HepG2 (cell line): ENCODE results near the gene STXBP2. TPM values are rescaled to one million over a fixed set of nuclear protein-coding genes. Genes with fewer than 3 reads are reported as not detected.

ENCODE experiments used
- ATAC-seq: fragments of 200-7000 bp; cut with Tn5 transposase; 3 replicates; pipeline ENCODE4 v1.9.1; 2020; ENCODE audit warnings: mild to moderate bottlenecking, moderate library complexity
- BruUV-seq: library from RNA; stranded (reverse); fragments of 400-500 nt; replicated peaks from 2 replicates; lab custom pipeline; 2021; lab: Mats Ljungman, UMichigan
- CTCF ChIA-PET: fragments of 300-600 bp; formaldehyde crosslinking; extraction: SDS; loops from one replicate; lab custom pipeline; 2021; ENCODE audit warnings: low total read pairs, inconsistent platforms, low intra/inter-chr PET ratio; lab: Yijun Ruan, JAX
- POLR2A ChIA-PET: fragments of 350-600 bp; sonication (Branson Sonifier 250); formaldehyde crosslinking; loops from one replicate; lab custom pipeline; 2020; ENCODE audit warnings: antibody characterized with exemption, inconsistent platforms; lab: Yijun Ruan, JAX
- DNase-seq: peaks from one replicate; pipeline ENCODE4 v3.0.0-alpha.2; 2015; ENCODE audit warnings: low spot score
- FAIRE-seq: peaks from 3 replicates; lab custom pipeline; 2011; peaks lifted over from hg19 to GRCh38; lab: Jason Lieb, UNC
- H2AFZ ChIP-seq: one replicate; pipeline ENCODE4 v1.6.1; 2011; ENCODE audit warnings: low read length, inconsistent platforms
- H3K27ac ChIP-seq: fragments of 300-600 bp; 3 replicates; pipeline ENCODE4 v1.8.0; 2011; ENCODE audit warnings: mixed run types, mild to moderate bottlenecking, mixed read lengths, low read length, inconsistent platforms; ENCODE audit not compliant: insufficient read depth; ENCODE audit errors: extremely low read length
- H3K27me3 ChIP-seq, 2 experiments: fragments of 200-600 bp in 1 of 2; 2 replicates in 1 of 2; 3 replicates in 1 of 2; pipeline versions ENCODE4 v1.6.0 to v1.8.0; 2011; ENCODE audit warnings: low read length in 2 of 2, mild to moderate bottlenecking in 2 of 2, moderate library complexity in 2 of 2, inconsistent platforms in 1 of 2; ENCODE audit not compliant: insufficient read depth in 2 of 2, control insufficient read depth in 1 of 2
- H3K36me3 ChIP-seq, 2 experiments: fragments of 200-600 bp in 1 of 2; replicated peaks in 1 of 2; 2 replicates in 1 of 2; 3 replicates in 1 of 2; pipeline versions ENCODE4 v1.5.1 to v1.8.0; 2011; ENCODE audit warnings: low read length in 2 of 2, inconsistent platforms in 1 of 2; ENCODE audit not compliant: insufficient read depth in 2 of 2, control insufficient read depth in 1 of 2
- H3K4me1 ChIP-seq: 2 replicates; pipeline ENCODE4 v1.5.1; 2012; ENCODE audit warnings: low read length, inconsistent platforms; ENCODE audit not compliant: insufficient read depth
- H3K4me2 ChIP-seq: 2 replicates; pipeline ENCODE4 v1.6.0; 2011; ENCODE audit warnings: low read depth, low read length, inconsistent platforms
- H3K4me3 ChIP-seq, 3 experiments: fragments of 200-600 bp in 1 of 3; sonication (generic), shearing (Covaris generic) in 1 of 3; replicated peaks in 1 of 3; 2 replicates each; pipeline ENCODE4 v1.5.1; 2011 to 2016; ENCODE audit warnings: low read length in 3 of 3, inconsistent platforms in 2 of 3, low read depth in 2 of 3, mild to moderate bottlenecking in 2 of 3, control low read depth in 1 of 3, mixed read lengths in 1 of 3; ENCODE audit not compliant: insufficient read depth in 1 of 3
- H3K79me2 ChIP-seq: one replicate; pipeline ENCODE4 v1.6.1; 2011; ENCODE audit warnings: low read length, inconsistent platforms; ENCODE audit not compliant: insufficient read depth
- H3K9ac ChIP-seq: 2 replicates; pipeline ENCODE4 v1.6.0; 2011; ENCODE audit warnings: mild to moderate bottlenecking, low read depth, low read length, inconsistent platforms; ENCODE audit not compliant: insufficient read depth
- H3K9me3 ChIP-seq: 2 replicates; pipeline ENCODE4 v1.5.1; 2012; ENCODE audit warnings: mild to moderate bottlenecking, low read length
- H4K20me1 ChIP-seq: 2 replicates; pipeline ENCODE4 v1.6.0; 2011; ENCODE audit warnings: inconsistent platforms, mild to moderate bottlenecking, low read length, moderate library complexity; ENCODE audit not compliant: insufficient read depth
- AGO1 ChIP-seq: fragments of 200-400 bp; formaldehyde crosslinking; IDR thresholded peaks from 2 replicates; pipeline ENCODE4 v1.6.1; 2017; ENCODE audit warnings: mild to moderate bottlenecking, low read depth, low read length, moderate library complexity; ENCODE audit not compliant: poor library complexity, severe bottlenecking
- ARID2 ChIP-seq: sonication (generic); formaldehyde crosslinking; IDR thresholded peaks from 2 replicates; pipeline ENCODE4 v1.8.1; 2022; ENCODE audit warnings: mild to moderate bottlenecking, missing genetic modification reagents, borderline replicate concordance
- FOSL2 ChIP-seq: sonication (generic); formaldehyde crosslinking; IDR thresholded peaks from 2 replicates; pipeline ENCODE4 v1.4.0; 2020; ENCODE audit warnings: missing genetic modification reagents
- FOXA1 ChIP-seq, 2 experiments: fragments of 450-650 bp in 1 of 2; sonication (generic) in 1 of 2; formaldehyde crosslinking in 1 of 2; IDR thresholded peaks; 2 replicates each; pipeline versions ENCODE4 v1.4.0 to v1.6.1; 2016 to 2020; ENCODE audit warnings: missing genetic modification reagents in 1 of 2
- KDM5B ChIP-seq: sonication (generic); formaldehyde crosslinking; IDR thresholded peaks from 2 replicates; pipeline ENCODE4 v1.4.0; 2020; ENCODE audit warnings: missing genetic modification reagents, mild to moderate bottlenecking, borderline replicate concordance
- MEIS1 ChIP-seq: sonication (generic); formaldehyde crosslinking; IDR thresholded peaks from 2 replicates; pipeline ENCODE4 v1.9.0; 2021; ENCODE audit warnings: mild to moderate bottlenecking, missing genetic modification reagents, moderate library complexity, borderline replicate concordance
- NFAT5 ChIP-seq: sonication (generic); formaldehyde crosslinking; IDR thresholded peaks from 2 replicates; pipeline ENCODE4 v1.4.0; 2020; ENCODE audit warnings: missing genetic modification reagents
- RARA ChIP-seq: IDR thresholded peaks from 2 replicates; pipeline ENCODE4 v1.6.1; 2016; ENCODE audit warnings: missing genetic modification reagents, missing compliant biosample characterization
- SKI ChIP-seq: fragments of 450-650 bp; IDR thresholded peaks from one replicate; pipeline ENCODE4 v1.6.1; 2018; ENCODE audit warnings: mild to moderate bottlenecking; ENCODE audit not compliant: partially characterized antibody
- SMC3 ChIP-seq: IDR thresholded peaks from 2 replicates; pipeline ENCODE4 v1.6.1; 2011; ENCODE audit warnings: low read length, improper control_type of control experiment
- SRF ChIP-seq: IDR thresholded peaks from 2 replicates; pipeline ENCODE4 v1.6.1; 2011; ENCODE audit warnings: mild to moderate bottlenecking, low read depth, low read length, moderate library complexity
- STAG1 ChIP-seq: sonication (generic); formaldehyde crosslinking; IDR thresholded peaks from 2 replicates; pipeline ENCODE4 v1.4.0; 2020; ENCODE audit warnings: missing genetic modification reagents
- ZNF12 ChIP-seq: sonication (generic); formaldehyde crosslinking; IDR thresholded peaks from 2 replicates; pipeline ENCODE4 v1.5.0; 2020; ENCODE audit warnings: missing genetic modification reagents
- ZNF337 ChIP-seq: sonication (generic); formaldehyde crosslinking; IDR thresholded peaks from 2 replicates; pipeline ENCODE4 v1.5.1; 2020; ENCODE audit warnings: missing genetic modification reagents, low read depth, mild to moderate bottlenecking, borderline replicate concordance
- ZNF7 ChIP-seq: IDR thresholded peaks from 2 replicates; pipeline ENCODE4 v1.6.1; 2016; ENCODE audit warnings: missing biosample characterization, missing genetic modification reagents
- WGBS: methylation state at CpG from one replicate; pipeline ENCODE4 v1.1.6; 2017; ENCODE audit warnings: low lambda C conversion rate; 5-methylcytosine and 5-hydroxymethylcytosine counted together
- in situ Hi-C: cut with HindIII; loops from 2 replicates; pipeline ENCODE4 v1.10.0; 2017; ENCODE audit warnings: low pct_unique_long_range_greater_than_20kb; ENCODE audit not compliant: extremely low pct_ligation_motif_present
- intact Hi-C: fragments of 100-400 bp; cut with micrococcal nuclease; formaldehyde crosslinking; loops from one replicate; pipeline ENCODE4 v1.10.0; 2022; ENCODE audit not compliant: unreplicated experiment
- polyA plus RNA-seq, 8 experiments: library from polyadenylated mRNA; depleted of rRNA in 3 of 8; stranded (reverse) in 7 of 8; unstranded in 1 of 8; fragments of >200 nt; fragmentation: Illumina TruSeq in 4 of 8; extraction: Trizol in 4 of 8; gene quantifications; 2 replicates each; pipeline versions ENCODE4 v1.2.1 to v1.2.3, GENCODE V29; 2011 to 2016; ENCODE audit warnings: low read depth in 4 of 8, missing spikeins in 1 of 8, mixed read lengths in 1 of 8; ENCODE audit not compliant: insufficient read depth in 1 of 8
- total RNA-seq, 5 experiments: library from RNA; depleted of rRNA; stranded (reverse); fragments of >200 nt; fragmentation: Illumina TruSeq; extraction: Trizol; gene quantifications; 2 replicates each; pipeline ENCODE4 v1.2.3, GENCODE V29; 2016; ENCODE audit warnings: low read depth in 1 of 5
- TF ChIP-seq, protein P1 (sequence below): sonication (generic); formaldehyde crosslinking; IDR thresholded peaks from 2 replicates; pipeline ENCODE4 v1.4.0; 2020; ENCODE audit warnings: mild to moderate bottlenecking, low read depth, missing genetic modification reagents

Gene STXBP2
- total and polyA plus RNA-seq, 2 of the 13 experiments (the other 11 are each of a cell fraction or from before 2014, with no cell fraction given), result 22.8 to 40.1 TPM

DNA sequence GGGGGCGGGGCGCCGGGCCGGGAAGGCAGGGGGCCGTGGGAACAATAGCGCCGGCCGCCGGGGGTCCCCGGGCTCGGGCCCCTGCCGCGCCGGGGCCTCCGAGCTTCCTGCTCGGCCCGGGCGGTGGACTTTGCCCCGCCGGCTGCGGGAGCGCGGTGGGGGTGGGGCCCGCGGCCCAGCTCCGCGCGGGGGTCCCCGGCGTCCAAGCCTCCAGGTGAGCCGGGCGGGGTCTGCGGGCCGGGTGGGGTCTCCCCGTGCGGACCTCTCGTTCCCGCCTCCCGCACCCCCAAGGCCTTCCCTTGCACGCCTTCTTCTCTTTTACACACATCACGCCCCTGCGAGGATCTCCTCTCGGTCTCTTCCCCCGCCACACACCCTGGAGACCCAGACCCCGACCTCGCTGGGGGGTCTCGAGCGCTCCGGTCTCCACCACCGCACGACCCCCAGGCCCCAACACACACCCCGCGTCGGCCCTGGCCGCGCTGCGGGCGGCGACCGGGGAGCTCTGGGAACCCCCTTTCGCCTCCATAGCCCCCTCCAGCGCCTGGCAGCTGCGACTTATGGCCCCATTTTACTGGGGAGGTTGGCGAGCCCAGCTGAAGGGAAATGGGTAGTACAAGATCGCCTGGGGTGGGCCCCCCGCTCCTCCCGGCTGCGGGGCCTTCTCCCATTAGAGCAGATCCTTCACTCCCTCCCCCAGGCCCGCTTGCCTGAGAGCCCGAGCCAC is 40.5 kb upstream of the STXBP2 start (continued):
- TF ChIP-seq ZNF337 (no peak), ZNF12 (CRISPR knock-in tag) (no peak), KDM5B (CRISPR knock-in tag) (0 out of 2 replicates have a peak, but pooled peaks have one; percentile 42), MEIS1 (no peak), SRF (no peak), AGO1 (peak; percentile 83)
- TF ChIP-seq, protein P1, sequence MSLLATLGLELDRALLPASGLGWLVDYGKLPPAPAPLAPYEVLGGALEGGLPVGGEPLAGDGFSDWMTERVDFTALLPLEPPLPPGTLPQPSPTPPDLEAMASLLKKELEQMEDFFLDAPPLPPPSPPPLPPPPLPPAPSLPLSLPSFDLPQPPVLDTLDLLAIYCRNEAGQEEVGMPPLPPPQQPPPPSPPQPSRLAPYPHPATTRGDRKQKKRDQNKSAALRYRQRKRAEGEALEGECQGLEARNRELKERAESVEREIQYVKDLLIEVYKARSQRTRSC (CRISPR knock-in tag), result no peak

- TSS peak; percentile 71 for BruUV-seq
- peak; percentile 28; the same call in 2 of the 3 replicates for ATAC-seq
- TF ChIP-seq SKI, result peak; percentile 17
- peak; percentile 89 for TF ChIP-seq ZNF7 (CRISPR knock-in tag)
- TF ChIP-seq ARID2 (CRISPR knock-in tag), result no peak
- 0 out of 2 replicates have a peak, but pooled peaks have one; percentile 23 for TF ChIP-seq RARA (CRISPR knock-in tag)
- peak; percentile 28; the same call in 1 of the 2 replicates for TF ChIP-seq SMC3
- peak; percentile 21; the same call in 1 of the 2 replicates for TF ChIP-seq STAG1 (CRISPR knock-in tag)
- peak; percentile 51 for TF ChIP-seq FOSL2
- no peak for TF ChIP-seq NFAT5 (CRISPR knock-in tag)
- TF ChIP-seq FOXA1 (IDR thresholded peaks at IDR 0.05), result no peak
- peak; percentile 46; the same call in 1 of the 2 replicates for TF ChIP-seq FOXA1 (CRISPR knock-in tag; IDR thresholded peaks at IDR 0.05)
Observed at GRCh38 chr19:7597689-7598088, 39.2 kb upstream of the STXBP2 start.

More at GRCh38 chr19:7597689-7598088, 39.2 kb upstream of the STXBP2 start:
- Histone ChIP-seq H3K36me3 (peaks cover 2 to 13% of the 10 kb centered on the region in 2 experiments; a peak in 3 of 5 replicates), H3K4me1 (peaks cover 45% of the 10 kb centered on the region), H3K79me2 (peaks cover 48% of the 10 kb centered on the region), H3K9ac (no peak overlapping the region), H2AFZ (no peak overlapping the region), H3K27ac (no peak overlapping the region), H3K4me3 (peak overlapping the region in 1 of 3 experiments; percentile 93; a peak in 1 of 6 replicates), H3K9me3 (no peaks in the 10 kb centered on the region), H3K4me2 (peak overlapping the region; percentile 89), H4K20me1 (peaks cover 40% of the 10 kb centered on the region), H3K27me3 (no peaks in the 10 kb centered on the region)
- CTCF ChIA-PET, result no interaction called here
- FAIRE-seq (peak; percentile 28), DNase-seq (peak; percentile 31)
- in situ Hi-C loops (no loop called here), intact Hi-C loops (no loop called here)
- POLR2A ChIA-PET, result interaction anchor here (1.0 kb wide), 2 partner anchors 10 to 29 kb away, joined by 3 read pairs; no protein-coding TSS in a partner anchor
- 78% methylated on average over 9 of the region's 9 CpGs for WGBS
